ENCODE measurements around the gene DOCK1.

GRCh38 chr10:127085957-127086356 is 180.7 kb downstream of the DOCK1 start:
- TF ChIP-seq CTCF (IDR thresholded peaks at IDR 0.05; ENCODE audit: low read depth, low read length) (no peak), MAX (IDR thresholded peaks at IDR 0.05; ENCODE audit: low read depth, low read length) (no peak)

Data from NB4 (cell line).